CD14-positive monocyte (primary cell): ENCODE data around the gene ALOX5. TPM values are rescaled to one million over a fixed set of nuclear protein-coding genes. Genes with fewer than 3 reads are reported as not detected.
A peak's percentile ranks its signal among the peaks of the same experiment; 100 is the strongest.

Source experiments
- DNase-seq, 3 donors: peaks; one replicate each; pipeline ENCODE4 v3.0.0-alpha.2; 2011 to 2022
- H2AFZ ChIP-seq: 2 replicates; pipeline ENCODE4 v1.6.0; 2012; ENCODE audit warnings: mild to moderate bottlenecking, low read depth, low read length, inconsistent platforms; ENCODE audit not compliant: insufficient read depth, poor library complexity, severe bottlenecking
- H3K27ac ChIP-seq, 2 donors: 1 replicate in 1 of 2; 2 replicates in 1 of 2; pipeline ENCODE4 v1.5.1; 2012 to 2013; ENCODE audit warnings: low read length in 2 of 2, control low read depth in 1 of 2, inconsistent platforms in 1 of 2, low read depth in 1 of 2, mild to moderate bottlenecking in 1 of 2
- H3K27me3 ChIP-seq, 2 donors: one replicate each; pipeline versions ENCODE4 v1.6.0 to v1.6.1; 2011 to 2013; ENCODE audit warnings: low read length in 2 of 2; ENCODE audit not compliant: control insufficient read depth in 2 of 2, insufficient read depth in 2 of 2
- H3K36me3 ChIP-seq, 2 donors: replicated peaks in 1 of 2; 1 replicate in 1 of 2; 2 replicates in 1 of 2; pipeline versions ENCODE4 v1.5.1 to v1.6.1; 2012 to 2013; ENCODE audit warnings: low read length in 2 of 2, control low read depth in 1 of 2, inconsistent platforms in 1 of 2, mild to moderate bottlenecking in 1 of 2; ENCODE audit not compliant: insufficient read depth in 2 of 2, control insufficient read depth in 1 of 2
- H3K4me1 ChIP-seq, 2 donors: 1 replicate in 1 of 2; 2 replicates in 1 of 2; pipeline versions ENCODE4 v1.5.1 to v1.6.1; 2012 to 2013; ENCODE audit warnings: low read length in 2 of 2, control low read depth in 1 of 2, inconsistent platforms in 1 of 2, mild to moderate bottlenecking in 1 of 2, moderate library complexity in 1 of 2; ENCODE audit not compliant: insufficient read depth in 2 of 2, control insufficient read depth in 1 of 2
- H3K4me2 ChIP-seq: replicated peaks from 2 replicates; pipeline ENCODE3; 2012; ENCODE audit warnings: low read length, moderate library complexity, mild to moderate bottlenecking; ENCODE audit not compliant: poor library complexity, severe bottlenecking; ENCODE audit errors: extremely low read depth
- H3K4me3 ChIP-seq, 3 experiments: fragments of 200-600 bp in 1 of 3; sonication (generic) in 1 of 3; replicated peaks in 1 of 3; 1 replicate in 2 of 3; 2 replicates in 1 of 3; pipeline ENCODE4 v1.5.1; 2011 to 2013; ENCODE audit warnings: low read length in 3 of 3, mild to moderate bottlenecking in 3 of 3, control low read depth in 2 of 3, low read depth in 2 of 3, inconsistent platforms in 1 of 3, moderate library complexity in 1 of 3
- H3K79me2 ChIP-seq: 2 replicates; pipeline ENCODE4 v1.6.0; 2012; ENCODE audit warnings: mild to moderate bottlenecking, control low read depth, inconsistent platforms, low read length, moderate library complexity; ENCODE audit not compliant: insufficient read depth
- H3K9ac ChIP-seq: 2 replicates; pipeline ENCODE4 v1.6.0; 2017; ENCODE audit warnings: low read length, mild to moderate bottlenecking; ENCODE audit not compliant: insufficient read depth, poor library complexity, severe bottlenecking
- H3K9me3 ChIP-seq, 2 donors: replicated peaks in 1 of 2; 1 replicate in 1 of 2; 2 replicates in 1 of 2; pipeline versions ENCODE4 v1.5.1 to v1.6.1; 2012 to 2013; ENCODE audit warnings: low read length in 2 of 2, control low read depth in 1 of 2; ENCODE audit not compliant: control insufficient read depth in 1 of 2, insufficient read depth in 1 of 2
- H4K20me1 ChIP-seq: 2 replicates; pipeline ENCODE4 v1.6.0; 2012; ENCODE audit warnings: mild to moderate bottlenecking, low read length, control low read depth, moderate library complexity; ENCODE audit not compliant: insufficient read depth
- H3K27ac Mint-ChIP-seq, 7 donors: one replicate each; pipeline ENCODE4 v1.8.0; 2020; ENCODE audit warnings: mild to moderate bottlenecking in 7 of 7, mixed read lengths in 7 of 7, moderate library complexity in 6 of 7, inconsistent platforms in 2 of 7
- H3K27me3 Mint-ChIP-seq, 3 donors: one replicate each; pipeline ENCODE4 v1.8.0; 2021 to 2022; ENCODE audit warnings: low read depth in 3 of 3, mild to moderate bottlenecking in 3 of 3, mixed read lengths in 3 of 3, moderate library complexity in 3 of 3, inconsistent platforms in 1 of 3
- H3K36me3 Mint-ChIP-seq, 2 donors: one replicate each; pipeline ENCODE4 v1.8.0; 2020; ENCODE audit warnings: mixed read lengths in 2 of 2, inconsistent platforms in 1 of 2, mild to moderate bottlenecking in 1 of 2
- H3K4me1 Mint-ChIP-seq: one replicate; pipeline ENCODE4 v1.8.0; 2020; ENCODE audit warnings: mild to moderate bottlenecking, mixed read lengths
- H3K4me3 Mint-ChIP-seq, 2 donors: one replicate each; pipeline ENCODE4 v1.8.0; 2020; ENCODE audit warnings: mild to moderate bottlenecking in 2 of 2, mixed read lengths in 2 of 2, moderate library complexity in 1 of 2
- H3K9me3 Mint-ChIP-seq, 7 donors: one replicate each; pipeline ENCODE4 v1.8.0; 2020 to 2022; ENCODE audit warnings: mixed read lengths in 7 of 7, mild to moderate bottlenecking in 6 of 7, moderate library complexity in 6 of 7, inconsistent platforms in 2 of 7
- CTCF ChIP-seq: fragments of 200-600 bp; IDR thresholded peaks from one replicate; pipeline ENCODE4 v1.8.0; 2022; ENCODE audit warnings: antibody characterized with exemption, mild to moderate bottlenecking
- WGBS: methylation state at CpG from one replicate; pipeline ENCODE4 v1.1.5; 2013; ENCODE audit warnings: missing lambda C conversion rate; ENCODE audit not compliant: insufficient coverage; 5-methylcytosine and 5-hydroxymethylcytosine counted together
- intact Hi-C, 2 donors: fragments of 100-400 bp; cut with micrococcal nuclease; formaldehyde crosslinking; loops; one replicate each; pipeline versions ENCODE4 v1.15.0 to v1.15.1; 2023
- polyA plus RNA-seq, 3 donors: library from polyadenylated mRNA; depleted of rRNA in 1 of 3; unstranded in 2 of 3; stranded (reverse) in 1 of 3; fragments of 300-500 nt in 2 of 3; fragments of >200 nt in 1 of 3; fragmentation: Illumina TruSeq in 2 of 3; gene quantifications; 1 replicate in 2 of 3; 2 replicates in 1 of 3; pipeline ENCODE4 v1.2.3, GENCODE V29; 2012 to 2021

ALOX5 gene
- polyA plus RNA-seq, 3 donors: 223 to 918 (median 272) TPM

- peak; percentile 68 to 87 (median 73) for DNase-seq
- intact Hi-C loops: loop anchor here (5.0 to 10.0 kb wide), 8 partner anchors 53 to 264 kb away; partner anchors contain the start of genes ZFAND4 (in 2 of the 2), ALOX5 (in 1 of the 2) and WASHC2C (in 1 of the 2)
- Histone ChIP-seq H3K4me3 (peak overlapping the region in 1 of 3 experiments; percentile 2), H3K4me1 (peaks cover 46 to 63% of the 10 kb centered on the region in 2 donors), H3K36me3 (peaks cover 11 to 29% of the 10 kb centered on the region in 2 donors), H3K9ac (peak overlapping the region; percentile 31), H3K9me3 (no peaks in the 10 kb centered on the region), H3K27ac (peak overlapping the region; percentile 43 to 85), H3K4me2 (peak overlapping the region; percentile 10), H2AFZ (peak overlapping the region; percentile 7), H3K79me2 (peaks cover 3% of the 10 kb centered on the region), H4K20me1 (no peaks in the 10 kb centered on the region), H3K27me3 (no peaks in the 10 kb centered on the region)
- H3K4me3 Mint-ChIP-seq: peak overlapping the region in 1 of 2 donors; percentile 47
- H3K27ac Mint-ChIP-seq: peak overlapping the region; percentile 76 to 97 (median 88)
- H3K4me1 Mint-ChIP-seq: peaks cover 60% of the 10 kb centered on the region
- no peaks in the 10 kb centered on the region for H3K9me3 Mint-ChIP-seq
- TF ChIP-seq CTCF: no peak
- peaks cover 0 to 3% (median 2%) of the 10 kb centered on the region in 3 donors for H3K27me3 Mint-ChIP-seq
- peaks cover 38 to 40% of the 10 kb centered on the region in 2 donors for H3K36me3 Mint-ChIP-seq
- WGBS: 46% methylated on average over 3 of the region's 6 CpGs
Measured at GRCh38 chr10:45460235-45460878, 86.3 kb downstream of the ALOX5 start.

GRCh38 chr10:45461034-45461433 lies 87.0 kb downstream of the ALOX5 start:
- peak overlapping the region; percentile 76 to 97 (median 88) for H3K27ac Mint-ChIP-seq
- peaks cover 3% of the 10 kb centered on the region for H3K79me2 ChIP-seq
- peak; percentile 62 to 76 (median 74) for DNase-seq
- WGBS: 63% methylated on average over 6 of the region's 7 CpGs
- no peak for TF ChIP-seq CTCF
- H2AFZ ChIP-seq: no peak overlapping the region
- H3K36me3 Mint-ChIP-seq: peaks cover 35 to 39% of the 10 kb centered on the region in 2 donors
- peak overlapping the region; percentile 30 to 85 for H3K27ac ChIP-seq
- peaks cover 11 to 29% of the 10 kb centered on the region in 2 donors for H3K36me3 ChIP-seq
- H3K4me1 ChIP-seq: peaks cover 46 to 64% of the 10 kb centered on the region in 2 donors
- H3K4me3 Mint-ChIP-seq: peak overlapping the region in 1 of 2 donors; percentile 54
- H4K20me1 ChIP-seq: no peaks in the 10 kb centered on the region
- H3K27me3 Mint-ChIP-seq: peaks cover 1 to 4% (median 2%) of the 10 kb centered on the region in 3 donors
- H3K9me3 Mint-ChIP-seq: no peaks in the 10 kb centered on the region
- H3K27me3 ChIP-seq: no peaks in the 10 kb centered on the region
- peak overlapping the region; percentile 10 for H3K4me2 ChIP-seq
- H3K4me3 ChIP-seq: peak overlapping the region in 1 of 3 experiments; percentile 2
- no peaks in the 10 kb centered on the region for H3K9me3 ChIP-seq
- H3K4me1 Mint-ChIP-seq: peaks cover 62% of the 10 kb centered on the region
- peak overlapping the region; percentile 31 for H3K9ac ChIP-seq
- intact Hi-C loops: loop anchor here (5.0 to 10.0 kb wide), 8 partner anchors 54 to 264 kb away; partner anchors contain the start of genes ZFAND4 (in 2 of the 2), ALOX5 (in 1 of the 2) and WASHC2C (in 1 of the 2)
